Panc1 (cell line): ENCODE data around the gene PRKG1.

ENCODE experiments used
- CTCF ChIP-seq: fragments of 450-650 bp; IDR thresholded peaks from 2 replicates; pipeline ENCODE4 v1.5.1; 2017; ENCODE audit warnings: mild to moderate bottlenecking
- REST ChIP-seq, 2 experiments: IDR thresholded peaks; 2 replicates each; pipeline ENCODE4 v1.6.1; 2011 to 2012; ENCODE audit warnings: low read depth in 2 of 2, control low read depth in 1 of 2, low read length in 1 of 2, mild to moderate bottlenecking in 1 of 2, moderate library complexity in 1 of 2; ENCODE audit not compliant: insufficient read depth in 1 of 2
- SIN3A ChIP-seq: IDR thresholded peaks from 2 replicates; pipeline ENCODE4 v1.6.1; 2012; ENCODE audit warnings: low read depth, mild to moderate bottlenecking, low read length, moderate library complexity, borderline replicate concordance; ENCODE audit not compliant: insufficient read depth

GRCh38 chr10:51528527-51528926 lies 454.2 kb downstream of the PRKG1 start:
- TF ChIP-seq CTCF (no peak), REST (IDR thresholded peaks at IDR 0.05; ENCODE audit: insufficient read depth in 1 of 2, low read depth in 2 of 2, low read length in 1 of 2) (no peak), SIN3A (no peak)
